ENCODE results near the gene STARD10.

The STARD10 gene

GRCh38 chr11:72723508-72723907 is 70.3 kb downstream of the STARD10 start:
- no peak for DNase-seq

GRCh38 chr11:72722050-72722748 is 71.6 kb downstream of the STARD10 start:
- peak; percentile 75 to 83 for DNase-seq

GRCh38 chr11:72721689-72722049 is 72.2 kb downstream of the STARD10 start:
- DNase-seq, result no peak

GRCh38 chr11:72721276-72721675 is 72.6 kb downstream of the STARD10 start:
- DNase-seq, result no peak

GRCh38 chr11:72720784-72721183 is 73.1 kb downstream of the STARD10 start:
- DNase-seq, result no peak

- peak in 1 of 2 donors; percentile 24 for DNase-seq
Observed at GRCh38 chr11:72720047-72720446, 73.8 kb downstream of the STARD10 start.

GRCh38 chr11:72719551-72719950 is 74.3 kb downstream of the STARD10 start:
- no peak for DNase-seq

- no peak for DNase-seq
Observed at GRCh38 chr11:72719144-72719543, 74.7 kb downstream of the STARD10 start.

- no peak for DNase-seq
Observed at GRCh38 chr11:72718101-72718501, 75.7 kb downstream of the STARD10 start.

- no peak for DNase-seq
Observed at GRCh38 chr11:72716788-72717435, 76.9 kb downstream of the STARD10 start.

- peak in 1 of 2 donors; percentile 45 for DNase-seq
Observed at GRCh38 chr11:72716290-72716689, 77.6 kb downstream of the STARD10 start.

- DNase-seq, result no peak
Observed at GRCh38 chr11:72712841-72713240, 81.0 kb downstream of the STARD10 start.

GRCh38 chr11:72712168-72712751 is 81.6 kb downstream of the STARD10 start:
- DNase-seq, result peak; percentile 35 to 56

- DNase-seq, result no peak
Observed at GRCh38 chr11:72711141-72711540, 82.7 kb downstream of the STARD10 start.

- DNase-seq, result no peak
Observed at GRCh38 chr11:72710278-72710677, 83.6 kb downstream of the STARD10 start.

- no peak for DNase-seq
Observed at GRCh38 chr11:72709478-72710238, 84.2 kb downstream of the STARD10 start.

- no peak for DNase-seq
Observed at GRCh38 chr11:72707032-72707431, 86.8 kb downstream of the STARD10 start.

- DNase-seq, result no peak
Observed at GRCh38 chr11:72706579-72706978, 87.3 kb downstream of the STARD10 start.

GRCh38 chr11:72705442-72706365 is 88.1 kb downstream of the STARD10 start:
- DNase-seq, result no peak

GRCh38 chr11:72704783-72705265 is 89.0 kb downstream of the STARD10 start:
- DNase-seq, result no peak
